Spleen (tissue), 3 donors: Measurements from ENCODE around the gene MAPK1.

Experiments used
- POLR2A ChIP-seq, 3 donors: fragments of 450-650 bp; IDR thresholded peaks; one replicate each; pipeline ENCODE4 v1.5.1; 2017; ENCODE audit warnings: antibody characterized with exemption in 3 of 3, mild to moderate bottlenecking in 1 of 3
- POLR2AphosphoS5 ChIP-seq, 3 donors: sonication (generic); formaldehyde crosslinking; IDR thresholded peaks; one replicate each; pipeline ENCODE4 v1.5.1; 2017; ENCODE audit warnings: antibody characterized with exemption in 3 of 3

DNA sequence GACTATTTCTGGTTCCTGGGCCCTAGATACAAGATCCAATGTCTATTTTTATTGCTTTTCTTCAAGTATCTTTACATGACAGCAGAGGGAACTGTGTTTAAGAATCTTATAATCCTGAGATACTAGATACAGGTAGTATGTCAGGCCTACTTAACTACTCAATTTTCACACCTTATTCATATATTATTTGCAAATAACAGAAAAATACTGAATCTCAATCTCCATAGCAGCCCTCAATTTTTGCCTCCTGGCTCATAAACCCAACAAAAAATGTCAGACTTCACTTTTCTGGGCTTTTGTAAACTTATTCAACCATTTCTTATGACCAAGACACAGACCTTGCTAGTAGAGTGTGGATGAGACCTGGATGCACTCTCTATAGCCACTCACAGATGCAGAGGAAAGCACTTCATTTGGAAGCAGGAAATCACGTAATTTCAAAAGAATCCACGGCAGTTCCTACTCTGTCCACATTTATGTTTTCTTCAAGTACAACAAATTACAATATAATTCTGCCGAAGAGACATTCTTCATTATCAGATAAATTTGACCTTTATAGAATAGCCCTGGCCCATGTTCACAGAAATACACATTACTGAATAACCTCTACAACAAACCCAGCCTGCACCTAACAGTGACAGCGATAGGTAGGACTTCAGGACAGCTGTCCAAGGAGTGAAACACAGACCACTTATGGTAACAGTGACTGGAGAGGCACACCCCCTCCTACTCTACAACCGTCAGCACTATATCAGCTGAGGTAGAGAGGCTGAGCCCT is 69.8 kb downstream of the MAPK1 start:
- TF ChIP-seq POLR2A (IDR thresholded peaks at IDR 0.05) (no peak), POLR2AphosphoS5 (IDR thresholded peaks at IDR 0.05) (no peak)
